Endothelial cell of umbilical vein (primary cell): Measurements from ENCODE around the gene STIMATE. TPM values are rescaled to one million over a fixed set of nuclear protein-coding genes. Genes with fewer than 3 reads are reported as not detected.

Experiments
- BruUV-seq: library from RNA; stranded (reverse); fragments of 400-500 nt; replicated peaks from 2 replicates; lab custom pipeline; 2021; lab: Mats Ljungman, UMichigan
- CTCF ChIA-PET: fragments of 300-600, 350-600 bp; sonication (Branson Sonifier 250); formaldehyde crosslinking; loops from one replicate; lab custom pipeline; 2021; ENCODE audit warnings: antibody characterized with exemption, inconsistent platforms; lab: Charles Lee
- POLR2A ChIA-PET: fragments of 300-600, 350-600 bp; sonication (Branson Sonifier 250); formaldehyde crosslinking; loops from one replicate; lab custom pipeline; 2021; ENCODE audit warnings: antibody characterized with exemption, inconsistent platforms; lab: Charles Lee
- DNase-seq: peaks from one replicate; pipeline ENCODE4 v3.0.0-alpha.2; 2011; ENCODE audit warnings: low read depth, low spot score
- FAIRE-seq: peaks from 2 replicates; lab custom pipeline; 2011; peaks lifted over from hg19 to GRCh38; lab: Jason Lieb, UNC
- H2AFZ ChIP-seq: 2 replicates; pipeline ENCODE4 v1.6.0; 2012; ENCODE audit warnings: low read depth, low read length, control low read depth, inconsistent platforms
- H3K27ac ChIP-seq: 2 replicates; pipeline ENCODE4 v1.5.1; 2011; ENCODE audit warnings: low read depth, mild to moderate bottlenecking, control low read depth, low read length, moderate library complexity; ENCODE audit not compliant: insufficient read depth
- H3K27me3 ChIP-seq, 2 experiments: 2 replicates each; pipeline versions ENCODE4 v1.6.0 to v1.6.1; 2011; ENCODE audit warnings: low read length in 2 of 2, mixed read lengths in 1 of 2; ENCODE audit not compliant: control insufficient read depth in 2 of 2, insufficient read depth in 2 of 2
- H3K36me3 ChIP-seq, 2 experiments: 2 replicates in 1 of 2; 3 replicates in 1 of 2; pipeline ENCODE4 v1.5.1; 2011; ENCODE audit warnings: low read length in 2 of 2, mild to moderate bottlenecking in 1 of 2, moderate library complexity in 1 of 2; ENCODE audit not compliant: control insufficient read depth in 2 of 2, insufficient read depth in 2 of 2; ENCODE audit errors: extremely low read depth in 1 of 2
- H3K4me1 ChIP-seq: 3 replicates; pipeline ENCODE4 v1.5.1; 2011; ENCODE audit warnings: mild to moderate bottlenecking, low read length; ENCODE audit not compliant: control insufficient read depth, insufficient read depth; ENCODE audit errors: extremely low read depth
- H3K4me2 ChIP-seq: 2 replicates; pipeline ENCODE4 v1.6.1; 2011; ENCODE audit warnings: low read length, control low read depth, mixed read lengths; ENCODE audit not compliant: insufficient read depth
- H3K4me3 ChIP-seq, 3 experiments: fragments of 200-600 bp in 1 of 3; sonication (generic), shearing (Covaris generic) in 1 of 3; replicated peaks in 1 of 3; 2 replicates each; pipeline ENCODE4 v1.5.1; 2011 to 2016; ENCODE audit warnings: control low read depth in 3 of 3, low read length in 3 of 3, mild to moderate bottlenecking in 2 of 3, inconsistent platforms in 1 of 3, low read depth in 1 of 3, moderate library complexity in 1 of 3; ENCODE audit not compliant: insufficient read depth in 1 of 3
- H3K79me2 ChIP-seq: 2 replicates; pipeline ENCODE4 v1.6.0; 2012; ENCODE audit warnings: low read length, inconsistent platforms; ENCODE audit not compliant: control insufficient read depth, insufficient read depth
- H3K9ac ChIP-seq: replicated peaks from 2 replicates; pipeline ENCODE3; 2011; ENCODE audit warnings: low read length, control low read depth; ENCODE audit not compliant: insufficient read depth; ENCODE audit errors: extremely low read depth
- H3K9me1 ChIP-seq: replicated peaks from 3 replicates; pipeline ENCODE4 v1.6.0; 2011; ENCODE audit warnings: mild to moderate bottlenecking, low read length; ENCODE audit not compliant: control insufficient read depth, insufficient read depth; ENCODE audit errors: extremely low read depth
- H3K9me3 ChIP-seq: replicated peaks from 2 replicates; pipeline ENCODE4 v1.5.1; 2012; ENCODE audit warnings: low read length, inconsistent platforms; ENCODE audit not compliant: control insufficient read depth, insufficient read depth
- H4K20me1 ChIP-seq: replicated peaks from 2 replicates; pipeline ENCODE3; 2011; ENCODE audit warnings: mild to moderate bottlenecking, low read length; ENCODE audit not compliant: control insufficient read depth, insufficient read depth; ENCODE audit errors: extremely low read depth
- EZH2 ChIP-seq: IDR thresholded peaks from 2 replicates; pipeline ENCODE4 v1.6.1; 2012; ENCODE audit warnings: borderline replicate concordance, low read depth, mild to moderate bottlenecking, moderate library complexity, low read length, inconsistent platforms; ENCODE audit not compliant: severe bottlenecking
- FOS ChIP-seq: IDR thresholded peaks from 2 replicates; pipeline ENCODE4 v1.6.1; 2011; ENCODE audit warnings: mild to moderate bottlenecking, low read length, moderate library complexity, borderline replicate concordance; ENCODE audit not compliant: insufficient read depth
- GATA2 ChIP-seq: IDR thresholded peaks from 2 replicates; pipeline ENCODE4 v1.7.0; 2011; ENCODE audit warnings: low read depth, mild to moderate bottlenecking, moderate library complexity, mixed read lengths, low read length; ENCODE audit not compliant: insufficient read length, insufficient read depth
- JUN ChIP-seq: IDR thresholded peaks from 2 replicates; pipeline ENCODE4 v1.6.1; 2011; ENCODE audit warnings: borderline replicate concordance, low read depth; ENCODE audit not compliant: insufficient read length, insufficient read depth
- MYC ChIP-seq: IDR thresholded peaks from one replicate; pipeline ENCODE4 v1.6.1; 2011; ENCODE audit warnings: mild to moderate bottlenecking, low read depth, low read length
- POLR2A ChIP-seq: IDR thresholded peaks from 2 replicates; pipeline ENCODE4 v1.6.1; 2012; ENCODE audit warnings: low read depth, mild to moderate bottlenecking, control low read depth, low read length
- POLR2AphosphoS5 ChIP-seq: IDR thresholded peaks from 2 replicates; pipeline ENCODE4 v1.6.1; 2012; ENCODE audit warnings: low read depth, mild to moderate bottlenecking, control low read depth, low read length, moderate library complexity; ENCODE audit not compliant: insufficient read depth
- dilution Hi-C: fragments of 300-500 bp; cut with MboI; formaldehyde crosslinking; loops from one replicate; pipeline ENCODE4 v1.15.0; 2019; ENCODE audit warnings: low sequenced_read_pairs; ENCODE audit not compliant: extremely low pct_ligation_motif_present
- intact Hi-C: fragments of 100-400 bp; cut with micrococcal nuclease; formaldehyde crosslinking; loops from one replicate; pipeline ENCODE4 v1.10.0; 2022
- polyA plus RNA-seq, 4 experiments: library from polyadenylated mRNA; depleted of rRNA in 3 of 4; stranded (reverse) in 3 of 4; unstranded in 1 of 4; fragments of >200 nt; gene quantifications; 2 replicates each; pipeline versions ENCODE4 v1.2.1 to v1.2.3, GENCODE V29; 2011 to 2012; ENCODE audit warnings: missing spikeins in 1 of 4
- total RNA-seq: library from RNA; stranded (reverse); gene quantifications from 2 replicates; pipeline ENCODE4 v1.2.3, GENCODE V29; 2021
- TF ChIP-seq, protein P1 (sequence below), 2 donors: IDR thresholded peaks; 1 replicate in 1 of 2; 2 replicates in 1 of 2; pipeline ENCODE4 v1.5.1; 2011; ENCODE audit warnings: low read length in 2 of 2, mild to moderate bottlenecking in 2 of 2, moderate library complexity in 2 of 2, control low read depth in 1 of 2, inconsistent platforms in 1 of 2, low read depth in 1 of 2; ENCODE audit not compliant: insufficient read depth in 1 of 2; ENCODE audit errors: extremely low read depth in 1 of 2
- TF ChIP-seq, protein P2 (sequence below): IDR thresholded peaks from 2 replicates; pipeline ENCODE4 v1.6.1; 2011; ENCODE audit not compliant: insufficient read depth, insufficient read length

Gene STIMATE
- total and polyA plus RNA-seq, 2 donors (not counting 3 experiments of a cell fraction or from before 2014, with no cell fraction given): 18.2 to 24.0 TPM

DNA sequence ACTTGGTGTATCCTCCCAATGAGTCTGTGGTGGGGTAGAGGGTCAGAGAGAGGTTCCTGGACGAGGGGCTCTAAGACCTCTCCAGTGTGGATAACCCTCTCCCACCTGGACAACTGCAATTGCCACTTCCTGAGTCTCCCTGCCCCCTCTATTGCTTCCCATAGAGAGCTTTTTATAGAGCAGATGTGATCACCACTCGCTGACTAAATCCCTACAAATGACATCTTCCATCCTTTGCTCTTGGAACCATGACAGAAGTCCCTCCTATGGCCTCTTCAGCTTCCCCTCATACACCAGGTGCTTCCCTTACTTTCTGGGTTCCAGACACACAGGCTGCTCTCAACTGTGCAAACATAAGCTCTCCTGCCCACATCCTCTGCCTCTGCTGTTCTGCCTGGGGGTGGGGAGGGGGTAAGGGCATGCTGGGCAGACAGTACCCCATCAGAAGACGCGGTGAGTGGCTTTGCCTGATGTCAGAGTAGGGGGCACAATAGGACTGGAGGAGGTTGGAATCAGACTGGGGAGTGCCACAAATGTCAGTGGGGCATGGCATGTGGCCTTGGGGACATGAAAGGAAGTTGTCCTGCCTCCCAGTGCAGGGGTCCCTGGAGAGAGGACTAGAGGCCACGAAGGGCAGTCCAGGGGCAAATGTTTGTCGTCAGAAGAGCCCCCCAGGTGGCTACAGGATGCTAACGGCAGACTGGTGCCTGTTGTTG, 87.5 kb downstream of the STIMATE start:
- Histone ChIP-seq H3K4me1 (no peaks in the 10 kb centered on the region), H3K27me3 (no peaks in the 10 kb centered on the region), H4K20me1 (no peaks in the 10 kb centered on the region), H3K79me2 (no peaks in the 10 kb centered on the region), H3K9me3 (no peaks in the 10 kb centered on the region), H3K9me1 (no peaks in the 10 kb centered on the region), H3K4me2 (no peak overlapping the region), H3K36me3 (no peaks in the 10 kb centered on the region), H3K4me3 (no peak overlapping the region), H3K27ac (no peak overlapping the region), H3K9ac (no peak overlapping the region), H2AFZ (no peak overlapping the region)
- no TSS peak for BruUV-seq
- CTCF ChIA-PET: interaction anchor here (2.1 to 3.9 kb wide), 2 partner anchors 11 kb away, joined by 7 to 13 read pairs; no protein-coding TSS in a partner anchor
- POLR2A ChIA-PET: no interaction called here
- DNase-seq: no peak
- dilution Hi-C loops: no loop called here
- no peak for TF ChIP-seq GATA2
- no peak for TF ChIP-seq FOS
- no peak for FAIRE-seq
- intact Hi-C loops: no loop called here

DNA sequence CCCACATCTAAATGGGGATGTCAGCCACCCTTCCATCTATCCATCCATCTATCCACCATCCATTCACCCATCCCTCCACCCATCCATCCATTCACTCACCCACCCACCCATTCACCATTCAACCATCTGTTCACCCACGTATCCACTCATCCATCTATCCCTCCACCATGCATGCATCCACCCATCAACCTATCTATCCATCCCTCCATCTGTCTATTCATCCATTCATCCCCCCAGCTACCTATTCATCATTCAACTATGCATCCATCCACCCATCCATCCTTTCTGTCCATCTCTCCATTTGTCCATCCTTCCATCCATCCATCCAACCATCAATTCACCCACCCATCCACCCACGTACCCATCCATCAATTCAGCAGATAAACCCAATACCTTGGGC, 88.2 kb downstream of the STIMATE start:
- DNase-seq: no peak
- H4K20me1 ChIP-seq: no peaks in the 10 kb centered on the region
- no peaks in the 10 kb centered on the region for H3K79me2 ChIP-seq
- POLR2A ChIA-PET: no interaction called here
- H3K27me3 ChIP-seq: no peaks in the 10 kb centered on the region
- no peak overlapping the region for H3K9ac ChIP-seq
- CTCF ChIA-PET: interaction anchor here (2.1 to 3.9 kb wide), 2 partner anchors 10 to 12 kb away, joined by 7 to 13 read pairs; no protein-coding TSS in a partner anchor
- no peak overlapping the region for H2AFZ ChIP-seq
- no peak overlapping the region for H3K4me2 ChIP-seq
- FAIRE-seq: no peak
- H3K36me3 ChIP-seq: no peaks in the 10 kb centered on the region
- intact Hi-C loops: no loop called here
- H3K27ac ChIP-seq: no peak overlapping the region
- no peak overlapping the region for H3K4me3 ChIP-seq
- no peaks in the 10 kb centered on the region for H3K4me1 ChIP-seq
- H3K9me3 ChIP-seq: no peaks in the 10 kb centered on the region
- H3K9me1 ChIP-seq: no peaks in the 10 kb centered on the region
- dilution Hi-C loops: no loop called here
- TF ChIP-seq, protein P1, sequence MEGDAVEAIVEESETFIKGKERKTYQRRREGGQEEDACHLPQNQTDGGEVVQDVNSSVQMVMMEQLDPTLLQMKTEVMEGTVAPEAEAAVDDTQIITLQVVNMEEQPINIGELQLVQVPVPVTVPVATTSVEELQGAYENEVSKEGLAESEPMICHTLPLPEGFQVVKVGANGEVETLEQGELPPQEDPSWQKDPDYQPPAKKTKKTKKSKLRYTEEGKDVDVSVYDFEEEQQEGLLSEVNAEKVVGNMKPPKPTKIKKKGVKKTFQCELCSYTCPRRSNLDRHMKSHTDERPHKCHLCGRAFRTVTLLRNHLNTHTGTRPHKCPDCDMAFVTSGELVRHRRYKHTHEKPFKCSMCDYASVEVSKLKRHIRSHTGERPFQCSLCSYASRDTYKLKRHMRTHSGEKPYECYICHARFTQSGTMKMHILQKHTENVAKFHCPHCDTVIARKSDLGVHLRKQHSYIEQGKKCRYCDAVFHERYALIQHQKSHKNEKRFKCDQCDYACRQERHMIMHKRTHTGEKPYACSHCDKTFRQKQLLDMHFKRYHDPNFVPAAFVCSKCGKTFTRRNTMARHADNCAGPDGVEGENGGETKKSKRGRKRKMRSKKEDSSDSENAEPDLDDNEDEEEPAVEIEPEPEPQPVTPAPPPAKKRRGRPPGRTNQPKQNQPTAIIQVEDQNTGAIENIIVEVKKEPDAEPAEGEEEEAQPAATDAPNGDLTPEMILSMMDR (IDR thresholded peaks at IDR 0.05; ENCODE audit: extremely low read depth in 1 of 2, insufficient read depth in 1 of 2, low read depth in 1 of 2, low read length in 2 of 2): no peak
- TF ChIP-seq, protein P2, sequence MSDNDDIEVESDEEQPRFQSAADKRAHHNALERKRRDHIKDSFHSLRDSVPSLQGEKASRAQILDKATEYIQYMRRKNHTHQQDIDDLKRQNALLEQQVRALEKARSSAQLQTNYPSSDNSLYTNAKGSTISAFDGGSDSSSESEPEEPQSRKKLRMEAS: no peak
- TF ChIP-seq JUN (no peak), MYC (no peak), EZH2 (no peak), FOS (no peak), POLR2A (no peak), POLR2AphosphoS5 (no peak), GATA2 (no peak)
- no TSS peak for BruUV-seq
